HepG2 (cell line): ENCODE data around the gene GRM4.

Source experiments
- ADNP ChIP-seq: sonication (generic); formaldehyde crosslinking; IDR thresholded peaks from 2 replicates; pipeline ENCODE4 v1.4.0; 2020; ENCODE audit warnings: missing genetic modification reagents
- MED13 ChIP-seq: sonication (generic); formaldehyde crosslinking; IDR thresholded peaks from 2 replicates; pipeline ENCODE4 v1.5.0; 2020; ENCODE audit warnings: missing genetic modification reagents
- ZNF432 ChIP-seq: sonication (generic); formaldehyde crosslinking; IDR thresholded peaks from 2 replicates; pipeline ENCODE4 v1.5.0; 2020; ENCODE audit warnings: missing genetic modification reagents, mild to moderate bottlenecking, borderline replicate concordance
- ZNF703 ChIP-seq: sonication (generic); formaldehyde crosslinking; IDR thresholded peaks from 2 replicates; pipeline ENCODE4 v1.5.1; 2020; ENCODE audit warnings: missing genetic modification reagents, mild to moderate bottlenecking, moderate library complexity, borderline replicate concordance

DNA sequence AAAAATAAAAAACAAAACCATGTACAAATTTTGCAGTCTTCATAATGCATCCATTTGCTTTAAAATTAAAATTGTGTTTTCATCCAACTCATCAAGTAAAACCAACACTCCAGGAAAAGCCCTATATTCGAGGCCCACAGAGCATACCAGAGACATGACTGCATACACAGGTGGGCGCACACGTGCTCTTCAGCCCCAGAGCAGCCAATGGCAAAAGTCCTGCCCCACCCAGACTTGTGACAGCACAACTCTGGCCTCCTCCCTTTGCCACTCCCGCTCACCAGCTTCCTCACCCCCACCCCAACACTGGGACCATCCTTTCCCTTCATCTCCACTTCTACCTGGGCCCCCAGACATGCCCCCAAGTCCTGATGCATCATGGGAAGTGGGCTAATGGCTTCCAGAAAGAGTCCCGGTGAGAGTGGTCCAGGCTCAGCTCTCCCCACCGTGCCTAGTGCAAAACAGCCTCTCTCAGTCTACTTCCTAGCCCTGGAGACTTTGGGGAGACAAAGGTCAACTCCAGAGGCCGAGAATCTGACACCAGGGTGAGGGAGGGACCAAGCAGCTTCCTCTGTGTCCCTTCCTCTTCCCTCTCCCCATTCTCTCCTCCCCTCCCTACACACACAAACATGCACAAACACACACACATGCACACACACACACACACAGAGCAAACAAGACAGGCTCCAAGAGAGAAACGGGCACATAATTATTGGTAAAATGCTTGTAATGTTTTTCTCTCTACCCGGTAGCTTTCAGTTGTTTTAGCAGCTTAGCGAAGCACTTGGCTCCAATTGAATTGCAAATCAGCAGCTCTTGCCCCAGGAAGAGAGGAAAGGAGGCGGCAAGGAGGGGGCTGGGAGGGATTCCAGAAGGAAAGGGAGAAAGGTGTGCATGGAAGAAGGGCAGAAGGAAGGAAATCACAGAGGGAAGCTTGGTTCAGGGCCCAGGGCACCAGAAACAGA, 14.3 kb downstream of the GRM4 start:
- TF ChIP-seq ADNP: no peak
- TF ChIP-seq ZNF703 (CRISPR knock-in tag): no peak
- no peak for TF ChIP-seq MED13 (CRISPR knock-in tag)
- no peak for TF ChIP-seq ZNF432 (CRISPR knock-in tag)
